A549 (cell line): ENCODE measurements around the gene FMNL2. TPM values are rescaled to one million over a fixed set of nuclear protein-coding genes. Genes with fewer than 3 reads are reported as not detected.

Experiments used
- ATAC-seq, 2 experiments: fragments of 200-7000 bp in 1 of 2; fragments of >200 bp in 1 of 2; cut with Nextera tagmentation in 1 of 2; cut with Tn5 transposase in 1 of 2; 3 replicates each; pipeline versions ENCODE4 v1.8.0 to v1.9.1; 2018 to 2020; ENCODE audit warnings: mild to moderate bottlenecking in 1 of 2, moderate library complexity in 1 of 2
- CTCF ChIA-PET: fragments of 300-600 bp; sonication (Branson Sonifier 250); formaldehyde crosslinking; extraction: SDS; loops from one replicate; lab custom pipeline; 2021; ENCODE audit warnings: antibody characterized with exemption, inconsistent platforms; lab: Yijun Ruan, JAX
- POLR2A ChIA-PET: fragments of 350-600 bp; formaldehyde crosslinking; extraction: SDS; loops from one replicate; lab custom pipeline; 2021; ENCODE audit warnings: antibody characterized with exemption, inconsistent platforms; lab: Yijun Ruan, JAX
- DNase-seq, 2 experiments: peaks; one replicate each; pipeline versions ENCODE4 v3.0.0 to v3.0.0-alpha.2; 2011 to 2016; ENCODE audit warnings: low read depth in 1 of 2, low spot score in 1 of 2
- FAIRE-seq: peaks from 2 replicates; lab custom pipeline; 2011; peaks lifted over from hg19 to GRCh38; lab: Jason Lieb, UNC
- H3K27ac ChIP-seq, 2 experiments: fragments of >200 bp; sonication (Bioruptor Twin); formaldehyde crosslinking; 3 replicates each; pipeline ENCODE4 v1.5.1; 2016 to 2017
- H3K4me1 ChIP-seq: fragments of >200 bp; sonication (Bioruptor Twin); formaldehyde crosslinking; 3 replicates; pipeline ENCODE4 v1.6.1; 2016
- H3K4me2 ChIP-seq: fragments of >200 bp; sonication (Bioruptor Twin); formaldehyde crosslinking; 3 replicates; pipeline ENCODE4 v1.6.1; 2016
- H3K4me3 ChIP-seq: fragments of >200 bp; sonication (Bioruptor Twin); formaldehyde crosslinking; 3 replicates; pipeline ENCODE4 v1.5.1; 2016
- H3K9me3 ChIP-seq: fragments of >200 bp; sonication (Bioruptor Twin); formaldehyde crosslinking; 3 replicates; pipeline ENCODE4 v1.6.1; 2016
- CBX2 ChIP-seq: fragments of 200-600 bp; sonication (generic); IDR thresholded peaks from 2 replicates; pipeline ENCODE4 v1.6.1; 2016; ENCODE audit warnings: low read depth, mild to moderate bottlenecking, borderline replicate concordance
- CEBPB ChIP-seq, 2 experiments: fragments of >200 bp in 1 of 2; sonication (Bioruptor Twin) in 1 of 2; formaldehyde crosslinking in 1 of 2; IDR thresholded peaks; 2 replicates each; pipeline ENCODE4 v1.6.1; 2012 to 2016
- CHD4 ChIP-seq: fragments of 200-600 bp; sonication (generic); IDR thresholded peaks from 2 replicates; pipeline ENCODE4 v1.6.1; 2016; ENCODE audit warnings: antibody characterized with exemption, mild to moderate bottlenecking, borderline replicate concordance
- EHMT2 ChIP-seq: fragments of 200-600 bp; sonication (generic); IDR thresholded peaks from 2 replicates; pipeline ENCODE4 v1.6.1; 2016; ENCODE audit warnings: antibody characterized with exemption, low read depth, mild to moderate bottlenecking, moderate library complexity
- ESRRA ChIP-seq: fragments of 150-350 bp; IDR thresholded peaks from 2 replicates; pipeline ENCODE4 v1.6.1; 2014; ENCODE audit warnings: mild to moderate bottlenecking, low read length, borderline replicate concordance
- FOSL2 ChIP-seq, 2 experiments: fragments of 450-650 bp in 1 of 2; fragments of >200 bp in 1 of 2; sonication (Bioruptor Twin) in 1 of 2; formaldehyde crosslinking; IDR thresholded peaks; 2 replicates each; pipeline versions ENCODE4 v1.5.0 to v1.6.1; 2016 to 2020; ENCODE audit warnings: mild to moderate bottlenecking in 1 of 2, moderate library complexity in 1 of 2
- GATA3 ChIP-seq: IDR thresholded peaks from 2 replicates; pipeline ENCODE4 v1.6.1; 2012; ENCODE audit warnings: borderline replicate concordance
- HOXB13 ChIP-seq: fragments of 250-450 bp; sonication (Bioruptor Pico); IDR thresholded peaks from 2 replicates; pipeline ENCODE4 v1.5.0; 2020; ENCODE audit warnings: low read depth, mild to moderate bottlenecking, moderate library complexity
- JUN ChIP-seq, 2 experiments: fragments of >200 bp; sonication (Bioruptor Twin); formaldehyde crosslinking; IDR thresholded peaks; 2 replicates in 1 of 2; 3 replicates in 1 of 2; pipeline ENCODE4 v1.6.1; 2016 to 2017
- JUNB ChIP-seq: fragments of >200 bp; sonication (Bioruptor Twin); formaldehyde crosslinking; IDR thresholded peaks from 2 replicates; pipeline ENCODE4 v1.6.1; 2016
- MAFK ChIP-seq: fragments of 450-650 bp; IDR thresholded peaks from 2 replicates; pipeline ENCODE4 v1.6.1; 2014; ENCODE audit not compliant: partially characterized antibody
- MAZ ChIP-seq: fragments of 150-350 bp; IDR thresholded peaks from 2 replicates; pipeline ENCODE4 v1.6.1; 2014; ENCODE audit warnings: antibody characterized with exemption, low read depth, low read length, borderline replicate concordance
- PHF8 ChIP-seq: fragments of 200-600 bp; sonication (generic); IDR thresholded peaks from 2 replicates; pipeline ENCODE4 v1.6.1; 2016; ENCODE audit warnings: low read depth, mild to moderate bottlenecking, antibody characterized with exemption, moderate library complexity, borderline replicate concordance
- REST ChIP-seq: fragments of 200-600 bp; sonication (generic); IDR thresholded peaks from 2 replicates; pipeline ENCODE4 v1.6.1; 2016; ENCODE audit warnings: antibody characterized with exemption, mild to moderate bottlenecking, moderate library complexity
- RFX5 ChIP-seq: fragments of 450-650 bp; IDR thresholded peaks from 2 replicates; pipeline ENCODE4 v1.7.1; 2014; ENCODE audit warnings: antibody characterized with exemption, mild to moderate bottlenecking, moderate library complexity
- SMC3 ChIP-seq: fragments of >200 bp; sonication (Bioruptor Twin); formaldehyde crosslinking; IDR thresholded peaks from 3 replicates; pipeline ENCODE4 v1.6.1; 2018; ENCODE audit warnings: inconsistent platforms
- ZC3H11A ChIP-seq: fragments of 450-650 bp; IDR thresholded peaks from 2 replicates; pipeline ENCODE4 v1.6.1; 2014; ENCODE audit warnings: antibody characterized with exemption, mild to moderate bottlenecking
- WGBS: methylation state at CpG from one replicate; pipeline ENCODE4 v1.1.6; 2017; ENCODE audit errors: missing lambda C conversion rate; 5-methylcytosine and 5-hydroxymethylcytosine counted together
- polyA plus RNA-seq, 4 experiments: library from polyadenylated mRNA; depleted of rRNA in 3 of 4; stranded (reverse); fragments of >200 nt; fragmentation: RNase III in 1 of 4; extraction: RNeasy Plus Mini Kit Qiagen cat#74134 plus additional on column Dnase treatment in 1 of 4; gene quantifications; 2 replicates in 3 of 4; 3 replicates in 1 of 4; pipeline ENCODE4 v1.2.3, GENCODE V29; 2011 to 2017
- TF ChIP-seq, protein P1 (sequence below): IDR thresholded peaks from 2 replicates; pipeline ENCODE4 v1.6.1; 2012
- TF ChIP-seq, protein P2 (sequence below): IDR thresholded peaks from 2 replicates; pipeline ENCODE4 v1.6.1; 2012
- TF ChIP-seq, protein P3 (sequence below): fragments of >200 bp; sonication (Bioruptor Twin); formaldehyde crosslinking; IDR thresholded peaks from 3 replicates; pipeline ENCODE4 v1.5.1; 2016

The FMNL2 gene
- polyA plus RNA-seq, 2 of the 4 experiments (the other 2 are of a cell fraction): 27.9 to 36.5 TPM

DNA sequence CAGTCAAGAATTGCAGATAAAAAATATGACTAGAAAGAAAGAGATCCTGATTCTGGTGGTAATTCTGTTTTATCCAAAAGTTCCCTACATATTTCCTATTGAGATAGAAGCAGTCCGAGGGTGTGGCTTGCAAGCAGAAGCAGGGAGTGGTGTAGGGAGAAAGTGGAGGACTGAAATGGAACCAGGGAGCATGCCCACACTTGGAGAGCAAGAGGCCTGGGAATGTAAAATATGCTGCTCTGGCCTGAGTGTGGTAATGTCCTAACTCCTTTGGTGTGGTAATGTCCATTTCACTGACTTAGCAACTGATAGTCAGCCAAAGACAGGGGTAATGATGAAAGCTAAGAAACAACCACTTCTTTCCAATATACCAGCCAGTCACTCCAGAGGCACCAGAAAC lies 30.1 kb upstream of the FMNL2 start (continued):
- TF ChIP-seq REST: no peak
- TF ChIP-seq, all 56 proteins: peak for 0

- ChIA-PET POLR2A (no interaction called here), CTCF (interaction anchor here (1.1 kb wide), 1 partner anchor 13 kb away, joined by 3 read pairs; no protein-coding TSS in a partner anchor)
- Histone ChIP-seq H3K4me3 (no peak overlapping the region), H3K4me1 (peaks cover 34% of the 10 kb centered on the region), H3K4me2 (peak overlapping the region; percentile 31; the same call in 1 of the 3 replicates)
- ATAC-seq: no peak
- 78% methylated on average over 1 of the region's 1 CpG for WGBS
- no peak for FAIRE-seq
- TF ChIP-seq CEBPB (IDR thresholded peaks at IDR 0.05) (peak in 1 of 2 experiments; percentile 20; a peak in 1 of 4 replicates), JUN (IDR thresholded peaks at IDR 0.05) (no peak), ZC3H11A (no peak)
- TF ChIP-seq, all 56 proteins: peak for 1
- no peak for DNase-seq
- H3K9me3 ChIP-seq: no peaks in the 10 kb centered on the region
- no peak overlapping the region; a peak in 2 of 6 replicates for H3K27ac ChIP-seq
Observed at GRCh38 chr2:152307863-152308262, 27.1 kb upstream of the FMNL2 start.

GRCh38 chr2:152309352-152310214 lies 25.4 kb upstream of the FMNL2 start:
- Histone ChIP-seq H3K4me2 (peak overlapping the region; percentile 77), H3K4me1 (peaks cover 34% of the 10 kb centered on the region), H3K4me3 (peak overlapping the region; percentile 10; the same call in 1 of the 3 replicates), H3K9me3 (peaks cover 5% of the 10 kb centered on the region; the same call in 1 of the 3 replicates), H3K27ac (peak overlapping the region; percentile 70 to 76)
- ChIA-PET POLR2A (no interaction called here), CTCF (no interaction called here)
- WGBS: 5% methylated on average over 13 of the region's 13 CpGs
- peak; percentile 39; the same call in 1 of the 2 replicates for TF ChIP-seq GATA3
- no peak for TF ChIP-seq EHMT2
- TF ChIP-seq, protein P1, sequence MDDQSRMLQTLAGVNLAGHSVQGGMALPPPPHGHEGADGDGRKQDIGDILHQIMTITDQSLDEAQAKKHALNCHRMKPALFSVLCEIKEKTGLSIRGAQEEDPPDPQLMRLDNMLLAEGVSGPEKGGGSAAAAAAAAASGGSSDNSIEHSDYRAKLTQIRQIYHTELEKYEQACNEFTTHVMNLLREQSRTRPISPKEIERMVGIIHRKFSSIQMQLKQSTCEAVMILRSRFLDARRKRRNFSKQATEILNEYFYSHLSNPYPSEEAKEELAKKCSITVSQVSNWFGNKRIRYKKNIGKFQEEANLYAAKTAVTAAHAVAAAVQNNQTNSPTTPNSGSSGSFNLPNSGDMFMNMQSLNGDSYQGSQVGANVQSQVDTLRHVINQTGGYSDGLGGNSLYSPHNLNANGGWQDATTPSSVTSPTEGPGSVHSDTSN: no peak
- no peak for TF ChIP-seq FOSL2 (IDR thresholded peaks at IDR 0.05)
- peak; percentile 52; the same call in 1 of the 2 replicates for TF ChIP-seq FOSL2 (CRISPR knock-in tag; IDR thresholded peaks at IDR 0.05)
- no peak for TF ChIP-seq MAZ
- no peak for TF ChIP-seq RFX5
- TF ChIP-seq, protein P2, sequence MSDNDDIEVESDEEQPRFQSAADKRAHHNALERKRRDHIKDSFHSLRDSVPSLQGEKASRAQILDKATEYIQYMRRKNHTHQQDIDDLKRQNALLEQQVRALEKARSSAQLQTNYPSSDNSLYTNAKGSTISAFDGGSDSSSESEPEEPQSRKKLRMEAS: no peak
- TF ChIP-seq PHF8: no peak
- no peak for TF ChIP-seq CHD4
- no peak for TF ChIP-seq CBX2
- TF ChIP-seq, protein P3, sequence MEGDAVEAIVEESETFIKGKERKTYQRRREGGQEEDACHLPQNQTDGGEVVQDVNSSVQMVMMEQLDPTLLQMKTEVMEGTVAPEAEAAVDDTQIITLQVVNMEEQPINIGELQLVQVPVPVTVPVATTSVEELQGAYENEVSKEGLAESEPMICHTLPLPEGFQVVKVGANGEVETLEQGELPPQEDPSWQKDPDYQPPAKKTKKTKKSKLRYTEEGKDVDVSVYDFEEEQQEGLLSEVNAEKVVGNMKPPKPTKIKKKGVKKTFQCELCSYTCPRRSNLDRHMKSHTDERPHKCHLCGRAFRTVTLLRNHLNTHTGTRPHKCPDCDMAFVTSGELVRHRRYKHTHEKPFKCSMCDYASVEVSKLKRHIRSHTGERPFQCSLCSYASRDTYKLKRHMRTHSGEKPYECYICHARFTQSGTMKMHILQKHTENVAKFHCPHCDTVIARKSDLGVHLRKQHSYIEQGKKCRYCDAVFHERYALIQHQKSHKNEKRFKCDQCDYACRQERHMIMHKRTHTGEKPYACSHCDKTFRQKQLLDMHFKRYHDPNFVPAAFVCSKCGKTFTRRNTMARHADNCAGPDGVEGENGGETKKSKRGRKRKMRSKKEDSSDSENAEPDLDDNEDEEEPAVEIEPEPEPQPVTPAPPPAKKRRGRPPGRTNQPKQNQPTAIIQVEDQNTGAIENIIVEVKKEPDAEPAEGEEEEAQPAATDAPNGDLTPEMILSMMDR: no peak
- peak; percentile 29 for TF ChIP-seq MAFK
- TF ChIP-seq JUNB: peak; percentile 43; the same call in 1 of the 2 replicates
- TF ChIP-seq HOXB13 (CRISPR knock-in tag): no peak
- peak; percentile 5; the same call in 1 of the 3 replicates for TF ChIP-seq SMC3
- no peak for TF ChIP-seq ESRRA
- ATAC-seq: peak; percentile 88 to 89
- FAIRE-seq: no peak
- DNase-seq: peak; percentile 28 to 64
